Activated naive CD4-positive, alpha-beta T cell (primary cell): Measurements from ENCODE around the gene COL1A1.
A peak's percentile ranks its signal among the peaks of the same experiment; 100 is the strongest.

Experiments used
- DNase-seq, 4 experiments: peaks; one replicate each; lab custom pipeline; 2025; lab: John Stamatoyannopoulos, UW

Gene COL1A1

GRCh38 chr17:50141026-50141744, 60.2 kb downstream of the COL1A1 start:
- DNase-seq = no peak

- DNase-seq = peak; percentile 48 to 76 (median 71)
These were observed 61.2 kb downstream of the COL1A1 start for GRCh38 chr17:50139950-50140885.

- no peak for DNase-seq
These were observed 62.1 kb downstream of the COL1A1 start for GRCh38 chr17:50139185-50139783.

- DNase-seq = no peak
These were observed 64.4 kb downstream of the COL1A1 start for GRCh38 chr17:50137042-50137441.

GRCh38 chr17:50136096-50136687, 65.2 kb downstream of the COL1A1 start:
- DNase-seq = no peak

- no peak for DNase-seq
These were observed 65.9 kb downstream of the COL1A1 start for GRCh38 chr17:50135316-50136095.

GRCh38 chr17:50134206-50135110, 67.0 kb downstream of the COL1A1 start:
- DNase-seq = no peak

- no peak for DNase-seq
These were observed 67.7 kb downstream of the COL1A1 start for GRCh38 chr17:50133769-50134099.
